Activated T-cell treated with anti-CD3 and anti-CD28 coated beads for 48 hours (primary cell): ENCODE measurements around the gene SNX25.
"Not testable (repeated sequence)": the region's sequence is repeated elsewhere in the genome, so short reads cannot be mapped to it uniquely, and the experiment has no call there.

Source experiments
- DNase-seq: peaks from one replicate; pipeline ENCODE4 v3.0.0-alpha.2; 2020; ENCODE audit warnings: low read depth

Gene SNX25

DNA sequence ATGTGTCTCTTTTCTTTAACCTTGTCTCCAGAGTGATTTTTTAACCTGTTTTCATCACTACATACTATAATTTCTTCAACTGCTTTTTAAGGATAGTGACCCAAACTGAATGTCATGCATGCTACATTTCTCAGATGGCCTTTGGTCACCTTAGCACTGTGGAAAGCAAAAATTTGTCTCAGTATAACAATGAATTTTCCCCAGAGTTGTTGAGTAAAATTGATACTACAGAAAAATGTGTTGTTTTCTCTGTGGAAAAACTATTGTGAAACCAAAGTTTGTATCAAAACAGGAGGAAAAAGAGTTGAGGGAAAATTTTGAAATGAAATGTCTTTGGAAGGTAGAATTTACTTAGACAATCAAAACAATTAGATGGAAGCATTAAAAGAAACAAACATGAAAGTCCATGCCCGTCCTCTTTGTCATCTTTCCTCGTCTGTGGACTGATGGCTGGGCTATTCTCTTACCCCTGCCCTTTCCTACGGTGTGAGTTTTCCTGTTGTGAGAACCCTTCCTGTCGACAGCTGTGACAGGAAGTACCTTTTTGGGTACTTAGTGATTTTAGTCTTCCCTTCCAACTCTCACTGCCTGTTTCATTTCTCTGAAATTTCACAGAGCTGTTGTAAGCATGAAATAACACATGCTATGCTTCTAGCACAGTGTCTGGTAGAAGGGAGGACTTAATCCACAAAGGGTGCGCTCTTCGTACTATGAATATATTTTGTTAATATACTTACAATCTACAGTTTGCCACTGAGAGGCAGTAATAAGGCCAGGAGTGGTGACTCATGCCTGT is 135.5 kb downstream of the SNX25 start:
- no peak for DNase-seq

DNA sequence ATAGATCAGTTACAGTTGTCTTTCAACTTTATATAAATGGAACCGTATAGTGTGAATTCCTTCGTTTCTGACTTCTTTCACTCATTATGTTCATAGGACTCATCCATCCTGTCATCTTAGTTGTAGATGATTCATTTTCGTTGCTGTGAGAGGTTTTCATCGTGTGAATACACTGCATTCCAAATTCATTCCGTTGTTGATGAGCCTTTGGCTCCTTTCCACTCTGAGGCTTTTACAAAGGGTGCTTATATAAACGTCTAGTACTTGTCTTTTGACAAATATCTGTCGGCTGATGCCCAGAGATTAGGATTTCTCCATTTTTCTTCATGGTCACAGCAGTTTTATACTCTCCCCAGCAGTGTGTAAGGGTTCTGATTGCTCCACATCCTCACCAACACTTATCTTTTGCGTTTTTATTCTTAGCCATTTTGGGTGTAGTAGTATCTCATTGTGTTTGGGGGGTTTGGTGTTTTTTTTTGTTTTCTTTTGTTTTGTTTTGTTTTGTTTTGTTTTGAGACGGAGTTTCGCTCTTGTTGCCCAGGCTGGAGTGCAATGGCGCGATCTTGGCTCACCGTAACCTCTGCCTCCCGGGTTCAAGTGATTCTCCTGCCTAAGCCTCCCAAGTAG is 137.7 kb downstream of the SNX25 start:
- DNase-seq: no peak

DNA sequence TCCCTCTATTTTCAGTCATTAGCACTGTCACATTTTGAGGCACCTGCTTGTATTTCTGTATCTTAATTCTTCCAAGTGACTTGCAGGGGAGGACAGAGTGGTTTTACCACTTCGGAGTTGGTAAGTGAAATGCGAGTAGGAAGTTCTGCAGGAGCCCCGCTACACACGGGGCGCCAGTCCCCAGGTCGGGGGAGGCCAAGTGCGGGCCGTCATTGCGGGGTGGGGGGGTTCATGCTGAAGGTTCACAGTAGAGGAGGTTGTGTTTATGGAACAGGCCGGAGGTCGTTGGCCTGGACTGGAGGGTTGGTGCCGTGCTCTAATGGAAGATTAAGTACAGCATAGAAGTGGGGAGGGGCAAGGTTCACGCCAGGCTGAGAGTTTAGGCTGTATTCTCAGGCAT is 142.3 kb downstream of the SNX25 start:
- no peak for DNase-seq

DNA sequence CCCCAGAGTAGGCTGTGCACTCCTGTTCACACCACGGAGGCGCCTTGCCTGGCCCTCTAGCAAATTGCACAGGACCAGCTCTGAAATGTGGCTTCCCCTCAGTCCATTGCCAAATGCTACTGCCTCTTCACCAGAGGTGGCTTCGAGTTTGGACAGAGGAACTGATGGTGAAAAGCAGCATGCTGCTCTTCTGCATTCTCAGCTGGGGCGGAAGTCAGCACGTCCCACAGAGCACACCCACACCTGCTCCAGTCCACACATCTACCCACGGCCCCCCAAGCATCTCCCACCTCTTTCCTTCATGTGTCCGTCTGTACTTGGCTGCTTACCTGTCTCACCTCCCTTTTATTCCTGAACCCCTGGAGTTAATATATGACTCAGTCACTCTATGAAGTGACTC is 142.8 kb downstream of the SNX25 start:
- no peak for DNase-seq

DNA sequence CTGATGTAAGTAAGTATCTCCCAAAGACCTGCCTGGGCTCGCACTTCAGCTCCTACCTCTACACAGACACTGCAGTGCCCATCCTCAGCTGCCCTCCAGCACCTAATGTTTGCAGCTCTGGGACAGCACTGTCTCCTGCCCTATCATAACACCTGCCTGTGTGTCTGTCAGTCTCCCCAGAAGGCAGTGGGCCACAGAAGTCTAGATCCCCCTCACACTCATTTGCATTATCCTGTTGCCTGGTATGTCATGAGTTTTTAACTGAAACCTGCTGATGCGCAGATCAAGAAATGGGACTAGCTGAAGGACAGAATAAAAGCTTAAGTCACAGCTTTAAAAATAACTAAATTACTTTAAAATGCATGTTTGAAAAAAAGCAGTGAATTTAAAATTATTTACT is 143.3 kb downstream of the SNX25 start:
- no peak for DNase-seq

DNA sequence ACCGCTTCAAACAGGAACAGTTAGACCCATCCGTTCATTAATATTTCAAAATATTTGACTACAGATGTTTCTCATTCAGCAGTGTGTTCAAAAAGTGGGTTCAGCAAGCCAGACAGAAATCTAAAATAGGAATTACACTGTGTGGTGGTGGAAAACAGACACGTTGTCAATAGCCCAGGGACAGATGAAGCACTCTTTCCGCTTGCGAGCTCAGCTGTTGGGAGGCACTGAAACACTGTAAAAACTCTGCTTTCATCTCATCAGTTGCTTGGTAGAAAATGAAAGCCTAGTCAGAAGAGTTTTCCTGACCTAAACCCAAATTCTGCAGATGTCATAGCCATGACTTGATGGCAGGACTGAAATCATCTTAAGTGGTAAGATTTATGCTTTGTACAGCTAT is 147.8 kb downstream of the SNX25 start:
- peak; percentile 5 for DNase-seq

DNA sequence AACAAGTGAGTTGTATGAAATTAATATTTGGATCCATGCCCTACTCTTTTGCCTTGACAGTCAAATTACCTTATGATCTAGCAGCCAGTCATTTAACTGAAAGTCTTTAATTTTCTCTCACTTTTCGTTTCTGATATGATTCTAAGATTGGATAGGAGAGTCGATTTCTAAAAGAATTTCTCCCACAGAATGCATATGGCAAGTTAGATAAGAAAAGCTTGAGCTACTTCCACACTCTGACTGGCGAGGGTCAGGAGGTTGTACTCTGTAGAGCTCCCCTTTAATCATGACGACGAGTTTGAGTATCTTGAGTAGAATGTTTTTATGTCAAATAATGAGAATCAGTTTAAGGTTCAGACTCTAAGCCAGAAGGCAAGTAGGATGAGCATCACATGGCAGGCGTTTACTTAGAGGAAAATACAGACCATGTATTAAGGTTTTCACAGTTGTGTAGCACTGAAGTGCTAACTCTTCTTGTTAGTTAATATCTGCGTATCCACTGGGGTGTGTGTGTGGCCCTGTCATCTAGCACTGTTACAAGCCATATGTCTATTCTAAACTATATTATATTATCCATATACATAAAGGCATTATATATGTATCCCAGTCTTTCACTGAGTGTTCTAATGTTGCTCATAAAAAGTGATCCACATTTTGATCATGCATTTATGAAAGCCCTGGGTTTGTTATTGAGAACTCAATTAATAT is 148.5 kb downstream of the SNX25 start:
- no peak for DNase-seq

DNA sequence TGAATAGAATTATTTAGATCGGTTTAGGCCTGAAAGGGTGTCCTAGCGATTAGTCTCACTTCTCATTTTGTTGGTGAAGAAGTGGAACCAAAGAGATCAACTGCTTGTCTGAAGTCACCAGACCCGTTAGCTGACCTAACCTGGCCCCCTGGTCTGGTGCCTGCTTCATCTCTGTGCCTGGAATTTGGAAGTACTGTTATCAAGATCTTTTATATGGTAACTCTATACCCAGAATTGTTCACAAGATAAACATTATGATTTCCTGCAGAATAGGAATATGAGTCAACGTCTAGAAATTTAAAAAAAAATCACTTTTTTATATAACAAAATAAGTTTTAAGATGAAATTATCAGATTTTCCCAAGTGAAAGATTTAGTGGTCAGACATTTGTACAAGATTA is 149.1 kb downstream of the SNX25 start:
- DNase-seq: no peak

DNA sequence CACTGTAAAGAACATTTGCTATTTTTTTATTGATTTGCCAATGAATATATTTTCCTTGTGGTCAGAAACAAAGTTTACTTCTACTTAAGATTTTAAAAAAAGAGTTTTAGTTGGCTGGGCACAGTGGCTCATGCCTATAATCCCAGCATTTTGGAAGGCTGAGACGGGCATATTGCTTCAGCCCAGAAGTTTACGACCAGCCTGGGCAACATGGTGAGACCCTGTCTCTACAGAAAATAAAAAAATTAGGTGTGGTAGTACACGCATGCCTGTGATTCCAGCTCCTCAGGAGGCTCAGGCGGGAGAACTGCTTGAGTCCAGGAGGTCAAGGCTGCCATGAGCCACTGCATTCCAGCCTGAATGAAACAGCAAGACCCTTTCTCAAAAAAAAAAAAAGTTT is 149.6 kb downstream of the SNX25 start:
- DNase-seq: no peak

DNA sequence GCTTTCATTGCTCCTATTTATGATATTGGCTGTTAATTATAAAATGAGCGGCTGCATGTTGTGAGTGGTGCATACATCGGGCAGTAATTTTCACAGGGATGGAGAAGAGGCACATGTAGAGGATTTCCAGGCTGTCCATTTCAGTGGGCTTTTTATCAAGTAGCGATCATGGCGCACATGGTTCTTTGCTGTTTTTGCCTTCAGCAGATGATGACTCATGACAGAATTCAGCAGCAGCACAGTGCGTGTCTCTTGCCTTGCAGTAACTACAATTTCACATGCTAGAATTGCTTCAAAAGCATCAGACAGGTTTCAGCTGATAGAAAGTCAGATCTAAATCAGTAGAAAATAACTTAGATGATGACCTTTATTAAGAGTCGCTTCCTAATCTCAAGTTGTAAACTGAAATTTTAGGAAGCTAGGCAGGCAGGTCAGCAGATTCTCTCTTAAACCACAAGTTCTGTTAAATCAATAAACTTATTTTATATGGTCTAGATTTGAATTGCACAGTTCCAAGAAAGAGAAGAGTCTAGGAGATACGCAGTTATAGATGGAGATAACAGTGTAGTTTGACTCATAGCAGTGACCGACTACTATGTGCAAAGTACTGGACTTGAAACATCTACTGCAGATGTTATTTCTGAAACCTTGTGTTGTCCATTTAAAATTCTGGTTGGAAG is 150.5 kb downstream of the SNX25 start:
- DNase-seq: no peak

DNA sequence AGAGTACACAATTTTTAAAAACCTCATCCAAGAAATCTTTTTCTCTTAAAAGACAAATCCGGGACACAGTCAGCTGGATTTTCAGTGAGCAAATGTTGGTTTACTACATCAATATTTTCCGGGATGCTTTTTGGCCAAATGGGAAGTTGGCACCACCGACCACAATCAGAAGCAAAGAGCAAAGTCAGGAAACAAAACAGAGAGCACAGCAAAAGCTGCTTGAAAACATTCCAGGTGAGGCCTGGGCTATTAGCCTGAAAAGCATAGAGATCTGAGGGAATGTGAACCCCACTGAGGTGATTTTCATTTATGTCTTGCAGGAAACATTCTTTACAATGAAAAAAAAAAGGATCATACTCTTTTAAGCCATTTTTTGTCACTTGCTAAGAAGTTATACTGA is 152.5 kb downstream of the SNX25 start:
- no peak for DNase-seq

DNA sequence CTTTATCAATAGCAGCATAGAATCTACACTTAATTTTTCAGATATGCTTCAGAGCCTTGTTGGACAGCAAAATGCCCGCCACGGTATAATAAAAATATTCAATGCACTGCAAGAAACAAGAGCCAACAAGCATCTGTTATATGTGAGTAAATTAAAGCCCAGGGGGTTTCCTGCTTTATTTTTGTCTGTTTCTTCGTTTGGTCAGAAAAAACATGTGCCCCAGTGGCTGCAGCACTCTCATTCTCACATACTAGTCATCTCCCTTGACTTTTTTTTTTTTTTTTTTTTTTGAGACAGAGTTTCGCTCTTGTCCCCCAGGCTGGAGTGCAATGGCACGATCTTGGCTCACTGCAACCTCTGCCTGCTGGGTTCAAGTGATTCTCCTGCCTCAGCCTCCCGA is 153.2 kb downstream of the SNX25 start:
- not testable (repeated sequence) for DNase-seq

DNA sequence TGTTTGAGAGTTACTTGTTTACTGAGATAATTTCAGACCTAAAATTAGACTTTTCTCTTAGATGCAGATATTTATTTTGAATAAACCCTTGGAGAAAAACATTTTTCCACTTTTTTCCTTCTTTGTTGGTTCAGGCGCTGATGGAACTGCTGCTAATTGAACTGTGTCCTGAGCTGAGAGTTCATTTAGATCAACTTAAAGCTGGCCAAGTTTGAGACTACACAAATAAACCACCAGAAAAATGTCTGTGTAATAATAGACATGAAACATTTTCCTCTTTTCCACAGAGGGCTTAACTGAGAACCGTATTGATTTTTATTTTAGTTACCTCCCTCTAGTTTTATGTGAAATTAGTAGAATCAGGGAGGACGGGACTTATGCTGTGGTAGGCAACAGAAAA is 153.9 kb downstream of the SNX25 start:
- no peak for DNase-seq

DNA sequence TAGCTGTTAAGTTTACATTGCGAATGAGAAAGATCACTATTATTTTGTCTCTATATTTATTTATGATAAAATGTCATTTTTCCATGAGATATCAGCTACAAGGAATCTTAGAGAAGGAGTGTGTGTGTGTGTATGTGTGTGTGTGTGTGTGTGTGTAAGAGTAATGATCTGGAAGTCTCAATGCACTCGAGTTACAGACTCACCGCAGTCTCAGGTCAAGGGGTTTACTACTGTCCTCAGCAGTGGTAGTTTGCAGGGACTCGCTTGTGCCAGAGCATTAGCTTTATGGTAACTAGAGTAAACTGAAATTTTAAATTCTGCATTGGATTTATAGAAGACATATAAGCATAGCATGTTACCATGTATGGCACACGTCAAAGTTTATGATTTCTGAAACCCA is 155.5 kb downstream of the SNX25 start:
- no peak for DNase-seq

DNA sequence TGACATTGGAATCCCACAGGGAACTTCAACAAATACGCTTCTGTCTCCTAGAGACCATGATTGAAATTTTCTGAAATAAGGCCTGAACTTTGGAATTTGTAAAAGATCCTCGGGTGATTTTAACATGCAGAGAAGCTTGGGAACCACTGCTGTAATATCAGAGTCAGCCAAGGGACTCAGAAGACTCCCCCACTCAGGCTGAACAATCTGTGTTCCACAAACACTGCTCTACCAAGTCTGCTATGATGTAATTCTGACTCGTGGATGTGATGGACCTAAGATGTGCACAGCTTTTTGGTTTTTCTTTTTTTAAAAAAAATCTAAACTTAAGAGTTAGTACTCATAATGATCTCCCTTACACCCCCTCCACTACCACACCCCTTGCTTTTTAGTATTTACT is 160.3 kb downstream of the SNX25 start:
- DNase-seq: no peak

DNA sequence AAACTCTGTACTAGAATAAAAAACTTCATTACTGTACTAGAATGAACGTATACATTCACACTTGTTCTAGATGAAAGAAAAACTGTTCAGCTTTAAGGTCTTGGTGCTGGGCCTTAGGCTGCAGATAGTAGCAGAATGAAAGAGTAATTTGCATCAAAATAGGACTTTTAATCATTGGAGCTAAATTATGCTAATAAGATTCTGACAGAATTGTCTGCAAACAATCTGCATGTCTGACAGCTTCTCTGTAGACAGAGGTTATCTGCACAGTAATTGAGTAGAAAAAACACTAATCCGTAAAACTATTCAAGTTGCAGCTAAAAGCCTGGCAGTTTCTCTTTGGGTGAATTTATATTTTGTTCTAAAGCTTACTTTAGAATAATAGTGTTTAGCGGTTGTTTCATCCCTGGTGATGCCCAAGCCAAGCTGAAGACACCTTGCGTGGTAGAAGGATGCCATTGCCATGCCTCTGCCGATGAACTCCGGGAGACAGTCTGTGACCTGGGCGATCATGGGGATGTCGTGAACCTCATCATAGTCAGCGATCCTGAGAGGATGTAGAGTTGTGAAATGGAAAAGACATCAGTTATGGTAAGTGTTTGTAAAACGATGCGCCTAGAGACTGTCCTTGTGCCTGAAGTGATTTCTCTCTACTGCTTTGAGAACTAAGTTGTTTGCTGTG is 161.0 kb downstream of the SNX25 start:
- DNase-seq: no peak

DNA sequence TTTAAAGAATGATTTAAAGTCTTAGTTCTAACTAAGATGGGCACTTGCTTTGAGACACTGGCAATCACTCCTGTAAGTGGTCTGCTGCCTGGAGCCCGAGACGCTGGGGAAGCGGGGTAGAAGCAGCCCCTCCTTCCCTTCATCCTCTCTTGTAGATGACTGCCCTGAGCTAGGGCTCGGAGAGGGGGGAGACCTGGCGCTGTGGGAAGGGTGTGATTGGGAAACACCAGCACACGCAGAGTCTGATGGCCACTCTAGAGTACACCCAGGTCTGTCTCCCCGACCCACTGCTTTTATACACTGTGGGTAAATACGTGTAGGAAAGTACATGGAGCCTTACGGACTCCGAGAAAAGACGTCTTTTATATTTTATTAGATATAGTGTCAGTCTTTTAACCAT is 162.3 kb downstream of the SNX25 start:
- no peak for DNase-seq

DNA sequence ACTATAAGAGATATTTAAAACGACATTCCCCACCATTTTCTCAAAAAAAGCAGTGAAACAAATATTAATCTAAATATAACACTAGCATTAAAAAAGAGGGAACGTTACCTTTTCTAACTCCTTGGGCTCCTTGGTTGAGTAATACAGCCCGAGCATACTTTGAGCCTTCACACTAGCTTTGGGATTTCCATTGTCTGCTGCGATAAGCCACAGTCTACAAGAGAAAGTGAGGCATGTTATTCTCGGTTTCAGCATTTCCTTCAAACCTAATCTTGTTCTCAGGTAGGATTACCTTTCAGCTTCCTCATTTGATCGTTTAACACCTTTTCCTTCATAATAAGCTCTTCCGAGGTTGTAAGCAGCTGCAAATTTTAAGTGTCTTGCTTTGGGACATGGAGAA is 164.6 kb downstream of the SNX25 start:
- no peak for DNase-seq

DNA sequence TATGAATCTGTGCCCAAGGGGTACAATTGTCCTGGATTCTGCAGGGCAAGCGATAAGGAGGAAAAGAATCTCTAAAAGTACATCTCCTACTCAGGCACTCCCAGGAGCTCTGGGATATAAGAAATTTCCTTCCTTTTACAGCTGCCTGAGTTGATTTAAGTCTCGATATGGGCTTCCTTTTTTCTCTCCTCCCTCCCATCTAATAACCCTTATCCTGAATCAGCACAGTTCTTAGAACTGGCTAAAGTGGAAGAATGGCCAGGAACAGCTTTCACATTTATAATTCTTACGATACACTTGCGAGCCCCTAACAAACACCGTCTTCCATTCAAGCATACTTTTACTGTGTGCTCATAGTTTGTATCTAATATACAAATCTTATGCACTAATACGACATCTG is 165.2 kb downstream of the SNX25 start:
- no peak for DNase-seq

DNA sequence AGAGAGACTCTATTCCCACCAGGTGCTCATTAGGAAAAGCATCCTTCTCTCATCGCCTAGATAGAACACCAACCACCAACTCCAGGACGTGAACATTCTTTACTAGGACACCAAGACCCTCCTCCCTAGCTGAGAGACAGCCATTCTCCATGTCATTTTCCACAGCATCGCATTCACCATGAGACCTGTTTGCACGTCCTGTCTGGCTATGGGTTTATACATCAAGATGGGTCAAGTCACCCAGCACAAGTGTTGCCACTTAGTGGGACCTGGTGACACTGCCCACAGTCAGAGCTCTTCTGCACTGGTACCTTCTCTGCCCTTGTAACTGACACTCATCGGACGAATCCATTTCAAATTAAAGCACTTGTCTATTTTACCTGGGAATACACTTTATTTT is 168.9 kb downstream of the SNX25 start:
- no peak for DNase-seq

DNA sequence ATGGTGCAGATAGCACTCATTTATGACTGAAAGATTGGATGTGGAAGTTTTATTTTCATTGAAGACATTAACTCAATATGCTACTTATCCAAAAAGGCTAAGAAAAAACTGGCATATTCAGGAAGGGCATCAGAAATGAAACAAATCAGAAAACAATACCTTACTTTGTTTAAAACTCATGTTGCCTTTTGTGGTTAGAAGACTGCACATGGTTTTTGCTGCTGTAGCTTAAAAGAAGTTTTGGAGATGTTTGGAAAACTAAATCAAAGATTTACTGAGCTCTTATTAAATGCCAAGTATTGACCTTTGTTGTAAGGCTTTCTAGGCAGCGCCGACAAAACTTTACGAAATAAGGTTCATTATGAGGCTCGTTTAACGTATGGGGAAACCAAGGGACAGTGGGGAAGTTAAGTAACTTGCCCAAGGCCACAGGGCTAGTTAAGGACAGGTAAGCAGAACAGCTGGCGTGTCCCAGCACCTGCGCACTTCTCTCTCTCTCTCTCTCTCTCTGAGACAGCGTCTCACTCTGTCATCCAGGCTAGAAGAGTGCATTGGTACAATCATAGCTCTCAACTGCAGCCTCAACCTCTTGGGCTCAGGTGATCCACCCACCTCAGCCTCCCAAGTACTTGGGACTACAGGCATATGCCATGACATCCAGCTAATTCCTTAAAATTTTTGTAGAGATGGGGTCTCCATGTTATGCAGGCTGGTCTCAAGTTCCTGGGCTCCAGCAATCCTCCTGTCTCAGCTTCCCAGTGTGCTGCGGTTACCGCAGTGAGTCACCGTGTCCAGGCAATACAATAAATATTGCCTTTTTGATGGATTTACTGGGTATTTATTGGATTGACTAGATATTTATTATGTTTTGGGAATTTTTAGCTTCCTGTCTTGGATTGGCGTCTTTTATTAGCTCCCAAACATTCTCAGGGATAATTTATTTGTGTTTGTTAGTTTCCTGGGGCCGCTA is 170.2 kb downstream of the SNX25 start:
- DNase-seq: no peak
